MCF 10A (cell line): ENCODE results near the gene RHBDL1. TPM values are rescaled to one million over a fixed set of nuclear protein-coding genes. Genes with fewer than 3 reads are reported as not detected.

Experiments
- Bru-seq: library from RNA; stranded (reverse); fragments of 400-500 nt; gene quantifications from one replicate; lab custom pipeline; 2021; lab: Mats Ljungman, UMichigan
- BruChase-seq, 2 experiments: library from RNA; stranded (reverse); fragments of 400-500 nt; gene quantifications; one replicate each; lab custom pipeline; 2021; lab: Mats Ljungman, UMichigan
- BruUV-seq: library from RNA; stranded (reverse); fragments of 400-500 nt; replicated peaks from 2 replicates; lab custom pipeline; 2021; lab: Mats Ljungman, UMichigan
- CTCF ChIA-PET: fragments of 300-600 bp; sonication (Branson Sonifier 250); formaldehyde crosslinking; extraction: SDS; loops from one replicate; lab custom pipeline; 2021; ENCODE audit warnings: antibody characterized with exemption, inconsistent platforms; lab: Yijun Ruan, JAX
- POLR2A ChIA-PET: fragments of 300-600, 350-650 bp; sonication (Branson Sonifier 250); formaldehyde crosslinking; extraction: SDS; loops from one replicate; lab custom pipeline; 2020; ENCODE audit warnings: antibody characterized with exemption, inconsistent platforms; lab: Yijun Ruan, JAX
- DNase-seq: peaks from one replicate; pipeline ENCODE4 v3.0.0-alpha.2; 2018; ENCODE audit not compliant: unreplicated experiment
- H3K27ac Mint-ChIP-seq: one replicate; pipeline ENCODE4 v1.8.0; 2022; ENCODE audit warnings: mild to moderate bottlenecking, low read depth, mixed read lengths; ENCODE audit not compliant: unreplicated experiment
- H3K27me3 Mint-ChIP-seq: one replicate; pipeline ENCODE4 v1.8.0; 2022; ENCODE audit warnings: mixed read lengths; ENCODE audit not compliant: insufficient read depth, unreplicated experiment
- H3K36me3 Mint-ChIP-seq: one replicate; pipeline ENCODE4 v1.8.0; 2022; ENCODE audit warnings: mild to moderate bottlenecking, moderate library complexity, mixed read lengths; ENCODE audit not compliant: insufficient read depth, unreplicated experiment
- H3K4me1 Mint-ChIP-seq: one replicate; pipeline ENCODE4 v1.8.0; 2022; ENCODE audit warnings: mixed read lengths; ENCODE audit not compliant: insufficient read depth, unreplicated experiment
- H3K4me3 Mint-ChIP-seq: one replicate; pipeline ENCODE4 v1.8.0; 2022; ENCODE audit warnings: mild to moderate bottlenecking, moderate library complexity, mixed read lengths; ENCODE audit not compliant: unreplicated experiment
- H3K9me3 Mint-ChIP-seq: one replicate; pipeline ENCODE4 v1.8.0; 2022; ENCODE audit warnings: mixed read lengths; ENCODE audit not compliant: unreplicated experiment
- CTCF ChIP-seq: fragments of 200-600 bp; IDR thresholded peaks from one replicate; pipeline ENCODE4 v1.8.0; 2022; ENCODE audit warnings: antibody characterized with exemption, mild to moderate bottlenecking; ENCODE audit not compliant: unreplicated experiment
- intact Hi-C: fragments of 100-400 bp; cut with micrococcal nuclease; formaldehyde crosslinking; loops from 2 replicates; pipeline ENCODE4 v1.14.1; 2022
- long read RNA-seq: library from polyadenylated mRNA; stranded (forward); transcript quantifications from one replicate; pipeline ENCODE4 v2.0.0, GENCODE V29; 2022
- total RNA-seq: library from RNA; stranded (reverse); gene quantifications from 2 replicates; pipeline ENCODE4 v1.2.3, GENCODE V29; 2022

The RHBDL1 gene
- total RNA-seq (3.0 and 4.5 TPM in 2 replicates), Bru-seq, nascent RNA (percentile 44 among the genes with signal in this experiment), BruChase-seq, experiment 1, labeled RNA remaining after a 6-hour chase (percentile 78 among the genes with signal in this experiment), BruChase-seq, experiment 2, labeled RNA remaining after a 2-hour chase (percentile 54 among the genes with signal in this experiment)
- long read RNA-seq, partial matches to known transcripts: 3 of 4 reads
- long read RNA-seq, other reads (novel, unspliced or antisense): 1 of 4 reads

GRCh38 chr16:674968-675883 lies at the start of gene RHBDL1:
Gene RHBDL1 (plus strand): TSS chr16:675671. CDS start chr16:675791, 120 bp downstream.
- CTCF ChIA-PET: no interaction called here
- Mint-ChIP-seq H3K27ac (no peak within 1 kb of the TSS), H3K4me3 (no peak within 1 kb of the TSS), H3K4me1 (no peaks in the 10 kb centered on the region), H3K36me3 (peaks cover 47% of the 10 kb centered on the region), H3K27me3 (no peaks in the 10 kb centered on the region), H3K9me3 (no peaks in the 10 kb centered on the region)
- no peak for TF ChIP-seq CTCF
- POLR2A ChIA-PET: interaction anchor here (0.6 to 2.0 kb wide), 9 partner anchors 9 to 85 kb away, joined by 3 to 17 read pairs (median 3); partner anchors contain the start of genes JMJD8, RAB40C, WDR24 and WDR90
- DNase-seq: no peak
- intact Hi-C loops: no loop called here
- BruUV-seq: no TSS peak

GRCh38 chr16:625977-626765 lies 49.3 kb upstream of the RHBDL1 start:
- intact Hi-C loops: no loop called here
- Mint-ChIP-seq H3K27me3 (no peaks in the 10 kb centered on the region), H3K4me1 (peaks cover 25% of the 10 kb centered on the region), H3K36me3 (peaks cover 41% of the 10 kb centered on the region), H3K27ac (peak overlapping the region; percentile 87), H3K9me3 (no peaks in the 10 kb centered on the region), H3K4me3 (peak overlapping the region; percentile 51)
- DNase-seq: no peak
- no TSS peak for BruUV-seq
- POLR2A ChIA-PET: interaction anchor here (0.6 to 4.7 kb wide), 8 partner anchors 10 to 100 kb away, joined by 3 to 53 read pairs (median 6); partner anchors contain the start of genes METRN, METTL26 and RAB40C
- TF ChIP-seq CTCF: no peak
- CTCF ChIA-PET: no interaction called here

- TF ChIP-seq CTCF: no peak
- peaks cover 35% of the 10 kb centered on the region for H3K36me3 Mint-ChIP-seq
- H3K9me3 Mint-ChIP-seq: no peaks in the 10 kb centered on the region
- peak overlapping the region; percentile 87 for H3K27ac Mint-ChIP-seq
- no TSS peak for BruUV-seq
- peak; percentile 98 for DNase-seq
- POLR2A ChIA-PET: interaction anchor here (0.6 to 4.7 kb wide), 13 partner anchors 10 to 101 kb away, joined by 3 to 53 read pairs (median 4); partner anchors contain the start of genes METRN, METTL26, RAB40C and STUB1
- H3K27me3 Mint-ChIP-seq: no peaks in the 10 kb centered on the region
- peaks cover 22% of the 10 kb centered on the region for H3K4me1 Mint-ChIP-seq
- intact Hi-C loops: no loop called here
- CTCF ChIA-PET: interaction anchor here (1.5 kb wide), 1 partner anchor 34 kb away, joined by 6 read pairs; no protein-coding TSS in a partner anchor
- peak overlapping the region; percentile 51 for H3K4me3 Mint-ChIP-seq
Observed at GRCh38 chr16:626787-627453, 48.6 kb upstream of the RHBDL1 start.
